Neural cell (in vitro differentiated cells): ENCODE measurements around the gene PDYN. TPM values are rescaled to one million over a fixed set of nuclear protein-coding genes. Genes with fewer than 3 reads are reported as not detected.

ENCODE experiments used
- H2AFZ ChIP-seq: fragments of 200-600, 300-800 bp; sonication (generic), shearing (Covaris generic); 2 replicates; pipeline ENCODE4 v1.6.0; 2014; ENCODE audit warnings: low read depth, mild to moderate bottlenecking, antibody characterized with exemption, low read length, moderate library complexity
- H3F3A ChIP-seq: fragments of 200-600 bp; shearing (Covaris generic); 2 replicates; pipeline ENCODE4 v1.6.1; 2016; ENCODE audit warnings: mild to moderate bottlenecking, moderate library complexity, mixed read lengths, antibody characterized with exemption, low read length; ENCODE audit not compliant: insufficient read depth, poor library complexity, severe bottlenecking
- H3K27ac ChIP-seq: fragments of 200-600, 300-800 bp; sonication (generic), shearing (Covaris generic); 2 replicates; pipeline ENCODE4 v1.5.1; 2014; ENCODE audit warnings: mild to moderate bottlenecking, low read length, moderate library complexity
- H3K27me3 ChIP-seq: fragments of 300-800, 200-600 bp; sonication (generic), shearing (Covaris generic); 2 replicates; pipeline ENCODE4 v1.6.0; 2014; ENCODE audit warnings: mild to moderate bottlenecking, low read depth, low read length, moderate library complexity; ENCODE audit not compliant: insufficient read depth
- H3K36me3 ChIP-seq: fragments of 300-800, 200-600 bp; sonication (generic), shearing (Covaris generic); 2 replicates; pipeline ENCODE4 v1.5.1; 2014; ENCODE audit warnings: mild to moderate bottlenecking, antibody characterized with exemption, low read length, moderate library complexity; ENCODE audit not compliant: insufficient read depth
- H3K4me2 ChIP-seq: fragments of 300-800, 200-600 bp; sonication (generic), shearing (Covaris generic); 2 replicates; pipeline ENCODE4 v1.6.0; 2014; ENCODE audit warnings: mild to moderate bottlenecking, low read length
- H3K4me3 ChIP-seq: fragments of 300-800, 200-600 bp; sonication (generic), shearing (Covaris generic); 2 replicates; pipeline ENCODE4 v1.5.1; 2014; ENCODE audit warnings: mild to moderate bottlenecking, low read length, moderate library complexity
- H3K79me2 ChIP-seq: fragments of 200-600 bp; shearing (Covaris generic); replicated peaks from 2 replicates; pipeline ENCODE4 v1.6.0; 2014; ENCODE audit warnings: mild to moderate bottlenecking, low read length, moderate library complexity; ENCODE audit not compliant: insufficient read depth
- H3K9ac ChIP-seq: fragments of 300-800, 200-600 bp; sonication (generic), shearing (Covaris generic); 2 replicates; pipeline ENCODE4 v1.6.1; 2016; ENCODE audit warnings: mild to moderate bottlenecking, low read length, mixed read lengths
- H3K9me2 ChIP-seq: fragments of 200-600 bp; shearing (Covaris generic); 2 replicates; pipeline ENCODE4 v1.6.1; 2016; ENCODE audit warnings: mild to moderate bottlenecking, low read length, mixed read lengths; ENCODE audit not compliant: insufficient read depth
- H3K9me3 ChIP-seq: fragments of 200-600, 300-800 bp; sonication (generic), shearing (Covaris generic); 2 replicates; pipeline ENCODE4 v1.6.1; 2016; ENCODE audit warnings: mild to moderate bottlenecking, mixed run types, low read length, moderate library complexity, mixed read lengths
- H4K20me1 ChIP-seq: fragments of 200-600 bp; shearing (Covaris generic); 2 replicates; pipeline ENCODE4 v1.6.1; 2016; ENCODE audit warnings: mild to moderate bottlenecking, mixed run types; ENCODE audit not compliant: insufficient read depth
- CTCF ChIP-seq: fragments of 450-650 bp; IDR thresholded peaks from 2 replicates; pipeline ENCODE4 v1.5.1; 2014; ENCODE audit warnings: antibody characterized with exemption, mild to moderate bottlenecking, moderate library complexity; ENCODE audit not compliant: poor library complexity, severe bottlenecking
- EP300 ChIP-seq: fragments of 450-650 bp; conservative IDR thresholded peaks from 2 replicates; pipeline ENCODE4 v1.6.1; 2014; ENCODE audit warnings: antibody characterized with exemption, mild to moderate bottlenecking, moderate library complexity; ENCODE audit not compliant: poor library complexity, severe bottlenecking
- EZH2 ChIP-seq: fragments of 200-600, 300-800 bp; shearing (Covaris generic), sonication (generic); IDR thresholded peaks from 2 replicates; pipeline ENCODE4 v1.6.1; 2014; ENCODE audit warnings: antibody characterized with exemption, low read length, borderline replicate concordance, mild to moderate bottlenecking; ENCODE audit not compliant: insufficient read depth, poor library complexity, severe bottlenecking
- MXI1 ChIP-seq: fragments of 450-650 bp; conservative IDR thresholded peaks from 2 replicates; pipeline ENCODE4 v1.6.1; 2014; ENCODE audit warnings: antibody characterized with exemption, mild to moderate bottlenecking; ENCODE audit not compliant: poor library complexity, severe bottlenecking
- POLR2AphosphoS5 ChIP-seq: IDR thresholded peaks from 2 replicates; pipeline ENCODE4 v1.6.1; 2012
- RAD21 ChIP-seq: fragments of 450-650 bp; conservative IDR thresholded peaks from 2 replicates; pipeline ENCODE4 v1.6.1; 2014; ENCODE audit warnings: antibody characterized with exemption, mild to moderate bottlenecking, moderate library complexity
- REST ChIP-seq: IDR thresholded peaks from 2 replicates; pipeline ENCODE4 v1.6.1; 2012; ENCODE audit warnings: borderline replicate concordance
- SMC3 ChIP-seq: fragments of 450-650 bp; conservative IDR thresholded peaks from 2 replicates; pipeline ENCODE4 v1.6.1; 2014; ENCODE audit warnings: antibody characterized with exemption, mild to moderate bottlenecking, moderate library complexity; ENCODE audit not compliant: poor library complexity
- TAF1 ChIP-seq: IDR thresholded peaks from 2 replicates; pipeline ENCODE4 v1.6.1; 2012; ENCODE audit warnings: low read depth
- polyA plus RNA-seq: library from polyadenylated mRNA; depleted of rRNA; stranded (reverse); fragments of >200 nt; gene quantifications from 2 replicates; pipeline ENCODE4 v1.2.3, GENCODE V29; 2014

The PDYN gene
- polyA plus RNA-seq, 1 donor from 2014 or later, result 17.3 TPM

- H3K79me2 ChIP-seq, result no peaks in the 10 kb centered on the region
- H3K9me2 ChIP-seq, result no peaks in the 10 kb centered on the region
- no peak overlapping the region for H3K4me3 ChIP-seq
- H3K36me3 ChIP-seq, result no peaks in the 10 kb centered on the region
- no peaks in the 10 kb centered on the region for H3K9me3 ChIP-seq
- H3F3A ChIP-seq, result no peaks in the 10 kb centered on the region
- no peak overlapping the region for H3K4me2 ChIP-seq
- no peak overlapping the region for H3K27ac ChIP-seq
- H2AFZ ChIP-seq, result no peak overlapping the region
- H3K27me3 ChIP-seq, result peaks cover 22% of the 10 kb centered on the region
- H4K20me1 ChIP-seq, result no peaks in the 10 kb centered on the region
- TF ChIP-seq EZH2, result no peak
- TF ChIP-seq MXI1, result no peak
- no peak for TF ChIP-seq EP300
- no peak for TF ChIP-seq REST
- TF ChIP-seq CTCF, result no peak
- no peak for TF ChIP-seq TAF1
- TF ChIP-seq RAD21, result no peak
- no peak for TF ChIP-seq SMC3
- TF ChIP-seq POLR2AphosphoS5, result no peak
- no peak overlapping the region for H3K9ac ChIP-seq
These were observed 47.5 kb downstream of the PDYN start for GRCh38 chr20:1946442-1946761.

- Histone ChIP-seq H3K9ac (no peak overlapping the region), H2AFZ (no peak overlapping the region), H3K27me3 (peaks cover 22% of the 10 kb centered on the region), H3K4me3 (no peak overlapping the region), H3K36me3 (no peaks in the 10 kb centered on the region), H3F3A (no peaks in the 10 kb centered on the region), H3K9me3 (no peaks in the 10 kb centered on the region), H4K20me1 (no peaks in the 10 kb centered on the region), H3K79me2 (no peaks in the 10 kb centered on the region), H3K27ac (no peak overlapping the region), H3K9me2 (no peaks in the 10 kb centered on the region), H3K4me2 (no peak overlapping the region)
- TF ChIP-seq EP300 (no peak), EZH2 (no peak), TAF1 (no peak), REST (no peak), POLR2AphosphoS5 (no peak), SMC3 (no peak), MXI1 (no peak), RAD21 (no peak), CTCF (no peak)
These were observed 48.2 kb downstream of the PDYN start for GRCh38 chr20:1945660-1946059.
